ENCODE data around the gene DHX38.

GRCh38 chr16:72060405-72060804 is 33.2 kb upstream of the DHX38 start:
- TF ChIP-seq POLR2AphosphoS5 (IDR thresholded peaks at IDR 0.05; ENCODE audit: insufficient read depth, low read depth, low read length) (no peak), EZH2 (IDR thresholded peaks at IDR 0.05; ENCODE audit: borderline replicate concordance, low read depth, low read length, severe bottlenecking) (no peak), POLR2A (IDR thresholded peaks at IDR 0.05; ENCODE audit: low read depth, low read length) (no peak), MYC (IDR thresholded peaks at IDR 0.05; ENCODE audit: low read depth, low read length) (no peak)
- TF ChIP-seq, protein P1, sequence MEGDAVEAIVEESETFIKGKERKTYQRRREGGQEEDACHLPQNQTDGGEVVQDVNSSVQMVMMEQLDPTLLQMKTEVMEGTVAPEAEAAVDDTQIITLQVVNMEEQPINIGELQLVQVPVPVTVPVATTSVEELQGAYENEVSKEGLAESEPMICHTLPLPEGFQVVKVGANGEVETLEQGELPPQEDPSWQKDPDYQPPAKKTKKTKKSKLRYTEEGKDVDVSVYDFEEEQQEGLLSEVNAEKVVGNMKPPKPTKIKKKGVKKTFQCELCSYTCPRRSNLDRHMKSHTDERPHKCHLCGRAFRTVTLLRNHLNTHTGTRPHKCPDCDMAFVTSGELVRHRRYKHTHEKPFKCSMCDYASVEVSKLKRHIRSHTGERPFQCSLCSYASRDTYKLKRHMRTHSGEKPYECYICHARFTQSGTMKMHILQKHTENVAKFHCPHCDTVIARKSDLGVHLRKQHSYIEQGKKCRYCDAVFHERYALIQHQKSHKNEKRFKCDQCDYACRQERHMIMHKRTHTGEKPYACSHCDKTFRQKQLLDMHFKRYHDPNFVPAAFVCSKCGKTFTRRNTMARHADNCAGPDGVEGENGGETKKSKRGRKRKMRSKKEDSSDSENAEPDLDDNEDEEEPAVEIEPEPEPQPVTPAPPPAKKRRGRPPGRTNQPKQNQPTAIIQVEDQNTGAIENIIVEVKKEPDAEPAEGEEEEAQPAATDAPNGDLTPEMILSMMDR (IDR thresholded peaks at IDR 0.05; ENCODE audit: extremely low read depth in 1 of 2, insufficient read depth in 1 of 2, low read depth in 1 of 2, low read length in 2 of 2) = no peak
- TF ChIP-seq, protein P2, sequence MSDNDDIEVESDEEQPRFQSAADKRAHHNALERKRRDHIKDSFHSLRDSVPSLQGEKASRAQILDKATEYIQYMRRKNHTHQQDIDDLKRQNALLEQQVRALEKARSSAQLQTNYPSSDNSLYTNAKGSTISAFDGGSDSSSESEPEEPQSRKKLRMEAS (IDR thresholded peaks at IDR 0.05; ENCODE audit: insufficient read depth, insufficient read length) = no peak
